Epithelial cell of esophagus (primary cell): ENCODE data around the gene KCNC4.
A peak's percentile ranks its signal among the peaks of the same experiment; 100 is the strongest.

Experiments used
- DNase-seq: peaks from one replicate; pipeline ENCODE4 v3.0.0; 2010; ENCODE audit warnings: low read depth
- H3K4me3 ChIP-seq: 2 replicates; pipeline ENCODE4 v1.5.1; 2011; ENCODE audit warnings: mild to moderate bottlenecking, low read length, control low read depth
- TF ChIP-seq, protein P1 (sequence below): IDR thresholded peaks from 2 replicates; pipeline ENCODE4 v1.5.1; 2011; ENCODE audit warnings: low read depth, mild to moderate bottlenecking, low read length, control low read depth, inconsistent platforms; ENCODE audit not compliant: insufficient read depth; ENCODE audit errors: missing control alignments

The KCNC4 gene

GRCh38 chr1:110187139-110187890 is 22.8 kb upstream of the KCNC4 start:
- H3K4me3 ChIP-seq, result no peak overlapping the region
- TF ChIP-seq, protein P1, sequence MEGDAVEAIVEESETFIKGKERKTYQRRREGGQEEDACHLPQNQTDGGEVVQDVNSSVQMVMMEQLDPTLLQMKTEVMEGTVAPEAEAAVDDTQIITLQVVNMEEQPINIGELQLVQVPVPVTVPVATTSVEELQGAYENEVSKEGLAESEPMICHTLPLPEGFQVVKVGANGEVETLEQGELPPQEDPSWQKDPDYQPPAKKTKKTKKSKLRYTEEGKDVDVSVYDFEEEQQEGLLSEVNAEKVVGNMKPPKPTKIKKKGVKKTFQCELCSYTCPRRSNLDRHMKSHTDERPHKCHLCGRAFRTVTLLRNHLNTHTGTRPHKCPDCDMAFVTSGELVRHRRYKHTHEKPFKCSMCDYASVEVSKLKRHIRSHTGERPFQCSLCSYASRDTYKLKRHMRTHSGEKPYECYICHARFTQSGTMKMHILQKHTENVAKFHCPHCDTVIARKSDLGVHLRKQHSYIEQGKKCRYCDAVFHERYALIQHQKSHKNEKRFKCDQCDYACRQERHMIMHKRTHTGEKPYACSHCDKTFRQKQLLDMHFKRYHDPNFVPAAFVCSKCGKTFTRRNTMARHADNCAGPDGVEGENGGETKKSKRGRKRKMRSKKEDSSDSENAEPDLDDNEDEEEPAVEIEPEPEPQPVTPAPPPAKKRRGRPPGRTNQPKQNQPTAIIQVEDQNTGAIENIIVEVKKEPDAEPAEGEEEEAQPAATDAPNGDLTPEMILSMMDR, result no peak
- peak; percentile 56 for DNase-seq

GRCh38 chr1:110188035-110188618 is 22.0 kb upstream of the KCNC4 start:
- TF ChIP-seq, protein P1, result no peak
- no peak overlapping the region for H3K4me3 ChIP-seq
- DNase-seq, result no peak

DNA sequence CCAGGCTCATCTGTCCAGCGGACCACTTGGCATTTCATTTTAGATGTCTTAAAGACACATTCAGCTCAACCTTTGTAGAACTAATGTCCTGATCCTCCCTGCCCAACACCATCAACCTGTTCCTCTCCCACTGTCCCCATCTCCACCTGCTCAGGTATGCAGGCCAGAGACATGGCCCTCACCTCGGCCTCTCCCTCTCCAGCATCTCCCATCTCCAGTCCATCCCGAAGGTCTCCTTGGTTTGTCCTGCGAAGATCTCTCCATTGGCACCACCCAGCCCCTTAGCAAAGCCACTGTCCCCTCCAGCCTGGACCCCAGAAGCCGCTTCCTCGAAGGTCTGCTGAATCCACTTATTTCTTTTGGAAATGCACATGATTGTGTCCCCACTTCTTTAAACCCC is 20.9 kb upstream of the KCNC4 start:
- H3K4me3 ChIP-seq, result no peak overlapping the region
- DNase-seq, result no peak
- TF ChIP-seq, protein P1, result no peak

GRCh38 chr1:110190282-110190929 is 19.7 kb upstream of the KCNC4 start:
- no peak overlapping the region for H3K4me3 ChIP-seq
- peak; percentile 47 for DNase-seq
- TF ChIP-seq, protein P1, result no peak

DNA sequence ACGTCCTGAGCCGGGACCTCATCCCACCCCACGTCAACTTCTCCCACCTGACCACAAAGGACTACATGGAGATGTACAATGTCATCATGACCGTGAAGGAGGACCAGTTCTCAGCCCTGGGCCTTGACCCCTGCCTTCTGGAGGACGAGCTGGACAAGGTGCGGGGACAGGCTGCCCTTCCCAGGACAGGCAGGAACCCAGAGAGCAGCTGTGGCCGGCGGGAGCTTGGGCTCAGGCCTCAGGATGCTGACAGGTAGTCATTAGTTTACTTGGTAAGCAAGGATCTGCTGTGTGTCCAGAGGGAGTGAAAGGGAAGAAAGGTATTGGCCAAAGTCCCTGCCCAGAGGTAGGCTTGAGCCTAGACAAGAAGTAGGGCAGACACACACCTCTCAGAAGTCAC is 17.6 kb upstream of the KCNC4 start:
- no peak for DNase-seq
- no peak overlapping the region for H3K4me3 ChIP-seq
- TF ChIP-seq, protein P1, result no peak

DNA sequence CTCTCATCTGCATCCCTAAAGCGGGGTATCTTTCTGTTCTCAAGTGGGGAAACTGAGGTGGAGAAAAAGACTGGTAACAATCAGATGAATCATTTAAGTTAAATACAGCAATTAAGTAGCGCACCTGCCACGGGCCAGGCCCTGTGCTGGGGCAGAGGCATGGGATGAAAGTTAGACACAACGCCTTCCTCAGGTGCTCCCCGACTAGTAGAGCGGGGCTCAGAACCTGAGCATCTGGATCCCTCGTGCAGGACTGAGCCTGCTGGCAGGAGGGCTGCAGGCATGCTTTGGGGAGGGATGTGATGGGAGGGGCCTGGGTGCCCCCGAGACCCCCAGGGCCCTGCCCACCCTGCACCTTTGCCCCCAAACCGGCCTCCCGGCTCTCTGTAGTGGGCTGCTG is 14.9 kb upstream of the KCNC4 start:
- DNase-seq, result no peak
- H3K4me3 ChIP-seq, result no peak overlapping the region
- TF ChIP-seq, protein P1, result no peak
